ENCODE results near the gene ATN1. TPM values are rescaled to one million over a fixed set of nuclear protein-coding genes. Genes with fewer than 3 reads are reported as not detected.

ATN1 gene
- polyA plus RNA-seq, 3 donors, result 0.40 to 10.6 TPM; not detected in 1

DNA sequence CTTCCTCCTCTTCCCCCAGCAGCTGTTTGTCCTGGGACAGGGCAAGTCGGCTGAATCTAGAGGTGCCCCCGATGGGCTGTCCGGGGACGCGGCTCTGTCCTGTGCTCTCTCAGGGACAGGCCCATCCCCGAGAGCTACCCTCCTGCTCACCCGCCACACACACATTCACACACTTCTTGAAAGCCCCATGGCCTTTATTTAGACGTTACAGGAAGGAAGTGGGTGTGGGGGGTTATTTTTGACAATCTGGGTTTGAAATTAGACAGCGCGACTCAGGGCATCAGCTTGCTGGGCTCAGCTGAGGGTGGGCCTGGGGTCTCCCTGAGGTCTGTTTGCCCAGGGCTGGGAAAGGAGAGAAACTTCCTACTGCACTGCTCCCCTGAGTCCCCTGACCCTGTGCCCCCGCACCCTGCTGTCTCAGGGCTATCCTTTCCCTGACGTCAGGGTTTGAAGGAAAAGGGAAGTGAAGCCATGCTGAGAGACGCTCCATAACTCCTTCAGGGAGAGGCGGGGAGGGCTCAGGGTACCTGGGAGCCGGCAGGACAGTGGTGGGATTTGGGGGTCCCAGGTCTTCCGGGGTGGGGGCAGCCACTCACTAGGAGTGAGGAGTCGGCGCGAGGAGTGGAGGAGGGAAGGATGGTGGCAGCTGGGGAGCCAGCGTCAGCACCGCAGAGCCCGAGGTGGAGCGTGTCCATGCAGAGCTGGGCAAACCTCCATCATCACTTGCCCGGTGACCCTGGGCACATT, 31.5 kb downstream of the ATN1 start:
- 18% methylated on average over 11 of the region's 24 CpGs for WGBS (ENCODE audit: insufficient coverage)
- Mint-ChIP-seq H3K36me3 (peaks cover 59 to 77% of the 10 kb centered on the region in 2 donors), H3K27me3 (ENCODE audit: low read depth in 3 of 3) (peaks cover 0 to 9% (median 0%) of the 10 kb centered on the region in 3 donors), H3K4me1 (peaks cover 93% of the 10 kb centered on the region), H3K4me3 (peak overlapping the region; percentile 78 to 88), H3K9me3 (peaks cover 0 to 2% (median 0%) of the 10 kb centered on the region in 7 donors), H3K27ac (peak overlapping the region; percentile 96 to 99 (median 99))
- peak overlapping the region; percentile 68 for H3K9ac ChIP-seq (ENCODE audit: insufficient read depth, low read length, poor library complexity, severe bottlenecking)
- H3K9me3 ChIP-seq (replicated peaks in 1 of 2; ENCODE audit: control insufficient read depth in 1 of 2, insufficient read depth in 1 of 2, low read length in 2 of 2), result no peaks in the 10 kb centered on the region
- H2AFZ ChIP-seq (ENCODE audit: insufficient read depth, low read depth, low read length, poor library complexity, severe bottlenecking), result no peak overlapping the region
- H3K4me3 ChIP-seq (replicated peaks in 1 of 3; ENCODE audit: low read depth in 2 of 3, low read length in 3 of 3), result peak overlapping the region in 2 of 3 experiments; percentile 19 to 98
- peaks cover 93 to 99% of the 10 kb centered on the region in 2 donors for H3K4me1 ChIP-seq (ENCODE audit: control insufficient read depth in 1 of 2, insufficient read depth in 2 of 2, low read length in 2 of 2)
- peaks cover 60 to 61% of the 10 kb centered on the region in 2 donors for H3K36me3 ChIP-seq (replicated peaks in 1 of 2; ENCODE audit: control insufficient read depth in 1 of 2, insufficient read depth in 2 of 2, low read length in 2 of 2)
- H3K27ac ChIP-seq (ENCODE audit: low read depth in 1 of 2, low read length in 2 of 2), result peak overlapping the region; percentile 87 to 95
- TF ChIP-seq, protein P1, sequence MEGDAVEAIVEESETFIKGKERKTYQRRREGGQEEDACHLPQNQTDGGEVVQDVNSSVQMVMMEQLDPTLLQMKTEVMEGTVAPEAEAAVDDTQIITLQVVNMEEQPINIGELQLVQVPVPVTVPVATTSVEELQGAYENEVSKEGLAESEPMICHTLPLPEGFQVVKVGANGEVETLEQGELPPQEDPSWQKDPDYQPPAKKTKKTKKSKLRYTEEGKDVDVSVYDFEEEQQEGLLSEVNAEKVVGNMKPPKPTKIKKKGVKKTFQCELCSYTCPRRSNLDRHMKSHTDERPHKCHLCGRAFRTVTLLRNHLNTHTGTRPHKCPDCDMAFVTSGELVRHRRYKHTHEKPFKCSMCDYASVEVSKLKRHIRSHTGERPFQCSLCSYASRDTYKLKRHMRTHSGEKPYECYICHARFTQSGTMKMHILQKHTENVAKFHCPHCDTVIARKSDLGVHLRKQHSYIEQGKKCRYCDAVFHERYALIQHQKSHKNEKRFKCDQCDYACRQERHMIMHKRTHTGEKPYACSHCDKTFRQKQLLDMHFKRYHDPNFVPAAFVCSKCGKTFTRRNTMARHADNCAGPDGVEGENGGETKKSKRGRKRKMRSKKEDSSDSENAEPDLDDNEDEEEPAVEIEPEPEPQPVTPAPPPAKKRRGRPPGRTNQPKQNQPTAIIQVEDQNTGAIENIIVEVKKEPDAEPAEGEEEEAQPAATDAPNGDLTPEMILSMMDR (IDR thresholded peaks at IDR 0.05), result no peak
- no peaks in the 10 kb centered on the region for H3K27me3 ChIP-seq (ENCODE audit: control insufficient read depth in 2 of 2, insufficient read depth in 2 of 2, low read length in 2 of 2)
- intact Hi-C loops (cut with micrococcal nuclease), result loop anchor here (2.0 to 10.0 kb wide), 2 partner anchors 14 to 424 kb away; partner anchors contain the start of genes C12orf57 (in 1 of the 2) and GAPDH (in 1 of the 2)
- H3K4me2 ChIP-seq (replicated peaks; ENCODE audit: extremely low read depth, low read length, poor library complexity, severe bottlenecking), result peak overlapping the region; percentile 92
- H4K20me1 ChIP-seq (ENCODE audit: insufficient read depth, low read length), result peaks cover 84% of the 10 kb centered on the region
- H3K79me2 ChIP-seq (ENCODE audit: insufficient read depth, low read length), result peaks cover 64% of the 10 kb centered on the region
- DNase-seq, result peak; percentile 72 to 85 (median 77)

DNA sequence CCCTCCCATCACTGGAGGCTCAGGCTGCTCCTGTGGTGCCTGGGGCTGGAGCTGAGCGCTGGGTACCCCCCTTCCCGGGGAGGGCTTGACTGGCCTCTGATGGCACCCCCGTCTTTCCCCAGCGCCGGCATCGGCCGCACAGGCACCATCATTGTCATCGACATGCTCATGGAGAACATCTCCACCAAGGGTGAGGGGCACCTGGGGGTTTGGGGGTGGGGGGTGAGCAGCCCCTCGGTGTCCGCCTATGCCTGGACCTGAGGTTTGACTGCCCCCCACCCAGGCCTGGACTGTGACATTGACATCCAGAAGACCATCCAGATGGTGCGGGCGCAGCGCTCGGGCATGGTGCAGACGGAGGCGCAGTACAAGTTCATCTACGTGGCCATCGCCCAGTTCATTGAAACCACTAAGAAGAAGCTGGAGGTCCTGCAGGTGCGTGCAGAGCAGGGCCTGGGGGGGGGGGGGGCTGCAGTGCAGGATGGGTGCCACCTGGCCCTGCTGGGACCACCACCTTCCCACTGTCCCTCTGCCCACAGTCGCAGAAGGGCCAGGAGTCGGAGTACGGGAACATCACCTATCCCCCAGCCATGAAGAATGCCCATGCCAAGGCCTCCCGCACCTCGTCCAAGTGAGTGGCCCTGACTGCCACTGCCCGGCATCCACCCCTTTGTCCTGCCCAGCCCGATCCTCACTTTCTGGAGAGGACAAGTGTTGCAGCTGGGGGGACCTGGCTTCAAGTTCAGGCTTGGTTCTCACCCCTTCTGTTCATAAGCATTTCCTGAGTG, 32.2 kb downstream of the ATN1 start:
- Mint-ChIP-seq H3K27me3 (ENCODE audit: low read depth in 3 of 3) (peaks cover 0 to 7% (median 0%) of the 10 kb centered on the region in 3 donors), H3K4me3 (peak overlapping the region; percentile 56 to 77), H3K4me1 (peaks cover 93% of the 10 kb centered on the region), H3K9me3 (peaks cover 0 to 2% (median 0%) of the 10 kb centered on the region in 7 donors), H3K27ac (peak overlapping the region; percentile 93 to 99 (median 99)), H3K36me3 (peaks cover 52 to 70% of the 10 kb centered on the region in 2 donors)
- Histone ChIP-seq H3K4me1 (ENCODE audit: control insufficient read depth in 1 of 2, insufficient read depth in 2 of 2, low read length in 2 of 2) (peaks cover 93 to 99% of the 10 kb centered on the region in 2 donors), H3K36me3 (replicated peaks in 1 of 2; ENCODE audit: control insufficient read depth in 1 of 2, insufficient read depth in 2 of 2, low read length in 2 of 2) (peaks cover 53 to 54% of the 10 kb centered on the region in 2 donors), H3K27ac (ENCODE audit: low read depth in 1 of 2, low read length in 2 of 2) (peak overlapping the region; percentile 87 to 95), H3K27me3 (ENCODE audit: control insufficient read depth in 2 of 2, insufficient read depth in 2 of 2, low read length in 2 of 2) (no peaks in the 10 kb centered on the region), H3K9me3 (replicated peaks in 1 of 2; ENCODE audit: control insufficient read depth in 1 of 2, insufficient read depth in 1 of 2, low read length in 2 of 2) (no peaks in the 10 kb centered on the region), H4K20me1 (ENCODE audit: insufficient read depth, low read length) (peaks cover 76% of the 10 kb centered on the region), H2AFZ (ENCODE audit: insufficient read depth, low read depth, low read length, poor library complexity, severe bottlenecking) (no peak overlapping the region), H3K9ac (ENCODE audit: insufficient read depth, low read length, poor library complexity, severe bottlenecking) (peak overlapping the region; percentile 68), H3K4me3 (replicated peaks in 1 of 3; ENCODE audit: low read depth in 2 of 3, low read length in 3 of 3) (peak overlapping the region in 2 of 3 experiments; percentile 19 to 98), H3K79me2 (ENCODE audit: insufficient read depth, low read length) (peaks cover 56% of the 10 kb centered on the region), H3K4me2 (replicated peaks; ENCODE audit: extremely low read depth, low read length, poor library complexity, severe bottlenecking) (peak overlapping the region; percentile 92)
- intact Hi-C loops (cut with micrococcal nuclease), result loop anchor here (2.0 to 10.0 kb wide), 3 partner anchors 15 to 425 kb away; partner anchors contain the start of genes C12orf57 (in 2 of the 2), GAPDH (in 1 of the 2) and SPSB2 (in 1 of the 2)
- DNase-seq, result no peak
- TF ChIP-seq, protein P1 (IDR thresholded peaks at IDR 0.05), result no peak
- WGBS (ENCODE audit: insufficient coverage), result 84% methylated on average over 22 of the region's 26 CpGs
